Measurements from ENCODE around the gene SLC26A8. TPM values are rescaled to one million over a fixed set of nuclear protein-coding genes. Genes with fewer than 3 reads are reported as not detected.
"Not testable (repeated sequence)": the region's sequence is repeated elsewhere in the genome, so short reads cannot be mapped to it uniquely, and the experiment has no call there.

Gene SLC26A8
- total RNA-seq, 2 donors from 2014 or later: 0.24 to 0.42 TPM

DNA sequence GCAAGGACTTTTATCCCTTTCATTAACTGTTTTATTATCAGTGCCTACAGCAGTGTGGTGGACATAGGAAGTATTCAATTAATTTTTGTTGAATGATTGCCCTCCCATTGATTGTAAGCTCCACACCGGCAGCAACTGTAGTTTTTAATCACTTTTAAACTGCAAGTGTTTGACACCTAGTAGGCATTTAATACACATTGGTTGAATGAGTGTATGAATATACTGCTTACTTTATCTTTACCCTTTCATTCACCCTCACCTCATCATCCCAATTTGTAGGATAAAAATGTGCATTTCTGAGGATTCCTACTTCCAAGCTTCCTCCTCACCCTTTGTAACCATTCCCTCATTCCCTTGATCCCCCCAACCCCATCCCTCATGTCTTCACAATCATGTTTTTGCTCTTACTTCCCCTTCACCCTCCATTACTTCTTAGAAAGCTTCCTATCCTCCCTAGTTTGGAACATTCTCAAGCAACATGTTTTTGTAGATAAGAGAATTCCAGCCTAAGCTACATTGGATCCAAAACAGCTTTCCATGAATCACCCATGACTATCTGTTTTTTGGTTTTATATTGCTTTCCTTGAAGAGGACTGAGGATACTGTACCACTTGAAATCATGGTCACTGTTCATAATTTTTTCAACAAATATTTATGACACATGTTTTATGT is 955 bp upstream of the SLC26A8 start:
- DNase-seq (ENCODE audit: low spot score): no peak
- intact Hi-C loops (cut with DNase I): no loop called here

DNA sequence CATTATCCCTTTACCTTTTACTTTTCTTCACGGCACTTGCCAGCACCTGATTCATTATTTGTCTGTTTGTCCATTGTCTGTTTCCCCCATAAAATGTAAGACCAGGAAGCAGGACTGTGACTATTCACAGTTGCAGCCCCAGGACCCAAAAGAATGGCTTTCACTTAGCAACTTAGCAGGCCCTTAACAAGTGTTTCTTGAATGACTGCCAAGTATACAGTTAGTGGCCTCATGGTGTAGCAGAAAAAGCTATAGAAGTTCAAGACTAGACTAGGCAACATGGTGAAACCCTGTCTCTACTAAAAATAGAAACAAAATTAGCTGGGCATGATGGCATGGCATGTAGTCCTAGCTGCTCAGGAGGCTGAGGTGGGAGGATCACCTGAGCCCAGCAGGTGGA is 4.3 kb downstream of the SLC26A8 start:
- DNase-seq (ENCODE audit: low spot score): no peak
- intact Hi-C loops (cut with DNase I): no loop called here

DNA sequence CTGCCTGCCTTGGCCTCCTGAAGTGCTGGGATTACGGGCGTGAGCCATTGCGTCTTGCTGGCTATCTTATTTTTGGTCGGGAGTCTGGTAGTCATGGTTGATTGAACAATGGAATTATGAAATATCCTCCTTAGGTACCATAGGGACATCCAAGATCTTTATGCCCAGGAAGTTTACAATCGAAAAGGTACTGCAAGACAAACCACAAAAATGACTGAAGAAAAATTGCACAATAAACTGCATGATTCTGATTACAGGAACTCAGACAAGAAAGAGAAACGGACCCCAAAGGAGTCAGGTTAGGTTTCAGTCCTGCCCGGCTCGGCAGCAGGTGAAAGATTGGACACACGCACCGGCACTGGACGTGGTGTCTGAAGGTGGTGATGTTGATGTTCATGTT is 5.3 kb downstream of the SLC26A8 start:
- DNase-seq (ENCODE audit: low spot score): no peak
- intact Hi-C loops (cut with DNase I): no loop called here

DNA sequence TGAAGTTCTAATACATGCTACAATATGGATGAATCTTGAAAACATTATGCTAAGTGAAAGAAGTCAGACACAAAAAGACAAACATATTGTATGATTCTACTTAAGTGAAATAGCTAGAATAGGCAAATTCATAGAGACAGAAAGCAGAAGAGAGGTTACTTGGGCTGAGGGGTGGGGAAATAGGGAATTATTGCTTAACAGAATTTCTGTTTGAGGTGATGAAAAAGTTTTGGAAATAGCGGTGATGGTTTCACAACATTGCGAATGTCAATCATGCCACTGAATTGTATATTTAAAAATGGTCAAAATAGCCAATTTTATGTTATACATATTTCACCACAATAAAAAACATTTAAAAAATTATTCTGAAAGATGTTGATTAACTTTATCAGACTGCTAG is 6.1 kb downstream of the SLC26A8 start:
- DNase-seq (ENCODE audit: low spot score): no peak
- intact Hi-C loops (cut with DNase I): no loop called here

DNA sequence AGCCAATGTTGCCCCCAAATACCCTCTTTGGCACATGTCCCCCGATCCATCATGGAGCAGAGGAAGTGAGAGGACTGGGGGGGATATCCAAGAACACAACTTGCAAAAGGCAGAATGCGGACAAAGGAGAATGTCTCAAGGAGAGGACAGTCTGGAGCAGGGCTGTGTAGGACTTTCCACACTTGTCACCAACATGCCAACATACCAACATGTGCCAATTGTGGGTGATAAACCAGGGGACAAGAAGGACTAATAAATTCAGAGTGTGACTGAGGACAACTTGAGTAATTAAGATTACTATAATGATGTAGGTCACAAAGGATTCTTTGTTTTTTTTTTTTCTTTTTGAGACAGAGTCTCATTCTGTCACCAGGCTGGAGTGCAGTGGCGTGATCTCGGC is 8.8 kb downstream of the SLC26A8 start:
- no peak for DNase-seq (ENCODE audit: low spot score)
- intact Hi-C loops (cut with DNase I): no loop called here

DNA sequence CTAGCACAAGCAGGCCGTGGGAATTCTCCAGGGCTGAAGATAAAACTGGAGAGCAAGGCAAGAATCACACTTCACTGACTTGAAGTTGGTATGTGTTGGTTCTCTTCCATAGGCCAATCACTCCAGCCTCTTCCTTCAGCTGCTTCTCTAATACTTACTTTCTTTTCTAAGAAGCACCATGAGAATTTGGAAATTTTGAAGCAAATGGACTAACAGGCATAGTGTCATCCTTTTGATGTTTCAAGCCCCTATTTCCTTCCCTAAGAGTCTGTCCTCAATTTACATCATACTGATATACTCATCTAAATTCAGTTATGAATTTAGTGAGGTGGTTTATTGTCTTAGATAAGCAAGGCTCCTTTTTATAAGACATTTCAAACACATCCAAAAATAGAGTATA is 24.0 kb downstream of the SLC26A8 start:
- intact Hi-C loops (cut with DNase I): no loop called here

DNA sequence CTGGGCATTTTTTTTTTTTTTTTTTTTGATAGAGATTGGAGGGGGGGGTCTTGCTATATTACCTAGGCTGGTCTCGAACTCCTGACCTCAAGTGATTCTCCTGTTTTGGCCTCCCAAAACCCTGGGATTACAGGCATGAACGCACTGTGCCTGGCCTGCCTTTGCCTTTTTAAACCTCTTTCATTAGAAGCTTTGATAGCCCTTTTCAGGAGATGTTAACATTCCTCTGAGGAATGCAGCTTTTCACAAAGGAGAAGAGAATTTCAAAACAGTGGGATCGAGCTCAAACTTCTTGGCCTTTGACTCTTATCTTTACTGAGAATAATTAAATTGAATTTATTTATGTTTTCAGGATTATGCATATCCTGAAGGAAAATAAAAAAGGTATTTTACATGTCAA is 31.3 kb downstream of the SLC26A8 start:
- DNase-seq (ENCODE audit: low spot score): no peak

More for the DNA sequence above, 24.0 kb downstream of the SLC26A8 start:
- no peak for DNase-seq (ENCODE audit: low spot score)

DNA sequence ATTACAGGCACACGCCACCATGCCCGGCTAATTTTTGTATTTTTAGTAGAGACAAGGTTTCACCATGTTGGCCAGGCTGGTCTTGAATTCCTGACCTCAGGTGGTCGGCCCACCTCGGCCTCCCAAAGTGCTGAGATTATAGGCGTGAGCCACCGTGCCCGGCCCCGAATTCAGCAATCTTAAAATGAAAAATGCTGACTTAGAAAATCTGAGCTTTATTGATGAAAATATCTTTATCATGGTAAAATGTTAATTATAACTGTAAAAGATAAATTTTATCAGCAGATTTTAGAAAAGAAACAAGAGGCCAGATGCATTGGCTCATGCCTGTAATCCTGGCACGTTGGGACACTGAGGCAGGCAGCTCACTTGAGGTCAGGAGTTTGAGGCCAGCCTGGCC is 36.4 kb downstream of the SLC26A8 start:
- intact Hi-C loops (cut with DNase I); DNase-seq (ENCODE audit: low spot score): not testable (repeated sequence)

More for the DNA sequence above, 31.3 kb downstream of the SLC26A8 start:
- intact Hi-C loops (cut with DNase I): no loop called here

DNA sequence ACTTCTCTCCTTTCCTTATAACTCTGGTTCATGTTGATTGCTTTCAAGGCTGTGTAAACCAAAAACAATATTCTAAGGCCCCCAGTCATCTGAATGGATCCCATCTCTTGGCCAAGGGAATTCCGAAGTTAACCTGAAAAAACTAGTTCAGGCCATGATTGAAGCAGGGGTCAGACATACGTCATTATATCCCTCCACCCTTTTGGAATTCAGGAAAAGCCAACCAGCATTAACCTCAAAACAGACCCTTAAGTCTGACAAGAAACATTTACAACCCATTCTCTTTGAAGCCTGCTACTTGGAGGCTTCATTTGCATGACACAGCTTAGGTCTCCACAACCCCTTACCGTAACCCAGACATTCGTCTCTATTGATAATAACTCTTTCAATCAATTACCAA is 39.7 kb downstream of the SLC26A8 start:
- DNase-seq (ENCODE audit: low spot score): no peak
- intact Hi-C loops (cut with DNase I): no loop called here

DNA sequence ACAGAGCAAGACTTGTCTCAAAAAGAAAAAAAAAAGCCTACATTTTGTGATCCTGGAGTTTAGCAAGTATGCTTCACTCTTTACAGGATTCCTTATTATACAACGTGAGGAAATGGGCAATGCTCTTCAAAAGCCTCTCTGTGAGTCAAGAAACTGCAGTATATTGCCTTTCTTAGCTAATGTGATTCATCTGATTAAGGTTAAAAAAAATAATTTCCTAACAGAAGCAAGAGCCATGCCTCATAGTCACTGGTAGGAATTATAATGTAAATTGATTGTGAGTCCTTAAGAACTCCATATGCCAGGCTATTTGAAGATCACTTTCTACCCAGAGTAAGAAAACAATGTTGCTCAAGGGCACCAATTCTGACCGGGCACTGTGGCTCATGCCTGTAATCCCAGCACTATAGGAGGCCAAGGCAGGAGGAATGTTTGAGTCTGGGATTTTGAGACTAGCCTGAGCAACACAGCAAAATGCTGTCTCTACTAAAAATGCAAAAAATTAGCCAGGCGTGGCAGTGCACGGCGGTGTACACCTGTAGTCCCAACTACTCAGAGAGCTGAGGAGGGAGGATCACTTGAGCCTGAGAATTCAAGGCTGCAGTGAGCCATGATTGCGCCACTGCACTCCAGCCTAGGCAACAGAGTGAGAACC is 43.3 kb downstream of the SLC26A8 start:
- no peak for DNase-seq (ENCODE audit: low spot score)
- intact Hi-C loops (cut with DNase I): no loop called here

DNA sequence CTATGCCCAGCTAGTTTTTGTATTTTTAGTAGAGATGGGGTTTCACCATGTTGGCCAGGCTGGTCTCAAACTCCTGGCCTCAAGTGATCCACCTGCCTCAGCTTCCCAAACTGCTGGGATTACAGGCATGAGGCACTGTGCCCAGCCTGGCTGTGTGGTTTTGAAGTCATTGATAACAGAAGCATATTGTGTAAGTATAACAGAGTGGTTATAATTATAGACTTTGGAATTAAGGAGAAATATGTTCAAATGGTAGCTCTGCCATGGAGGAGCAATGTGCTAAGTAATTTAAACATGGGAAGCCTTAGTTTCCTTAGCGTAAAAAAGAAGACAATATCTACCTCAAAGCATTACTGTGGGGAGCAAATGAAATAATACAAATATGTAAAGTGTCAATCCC is 44.3 kb downstream of the SLC26A8 start:
- intact Hi-C loops (cut with DNase I); DNase-seq (ENCODE audit: low spot score): not testable (repeated sequence)

DNA sequence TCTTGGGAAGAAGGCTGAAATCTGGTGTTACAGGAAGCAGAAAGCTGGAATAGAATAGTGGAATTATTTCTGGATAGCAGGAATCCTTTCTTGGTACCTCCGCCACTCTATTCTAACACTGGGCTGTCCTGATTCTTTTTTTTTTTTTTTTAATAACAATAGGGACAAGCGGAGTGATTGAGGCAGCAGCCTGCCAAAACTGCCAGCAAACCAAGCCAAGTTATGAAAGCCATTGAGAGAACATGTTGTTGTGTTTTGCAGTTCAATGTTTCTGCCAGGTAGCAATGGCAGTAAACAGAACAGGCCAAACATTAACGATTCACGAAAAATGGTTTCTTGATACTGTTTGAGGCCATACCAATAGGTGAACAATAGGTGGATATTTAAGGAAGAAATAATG is 47.1 kb downstream of the SLC26A8 start:
- intact Hi-C loops (cut with DNase I): no loop called here
- no peak for DNase-seq (ENCODE audit: low spot score)

DNA sequence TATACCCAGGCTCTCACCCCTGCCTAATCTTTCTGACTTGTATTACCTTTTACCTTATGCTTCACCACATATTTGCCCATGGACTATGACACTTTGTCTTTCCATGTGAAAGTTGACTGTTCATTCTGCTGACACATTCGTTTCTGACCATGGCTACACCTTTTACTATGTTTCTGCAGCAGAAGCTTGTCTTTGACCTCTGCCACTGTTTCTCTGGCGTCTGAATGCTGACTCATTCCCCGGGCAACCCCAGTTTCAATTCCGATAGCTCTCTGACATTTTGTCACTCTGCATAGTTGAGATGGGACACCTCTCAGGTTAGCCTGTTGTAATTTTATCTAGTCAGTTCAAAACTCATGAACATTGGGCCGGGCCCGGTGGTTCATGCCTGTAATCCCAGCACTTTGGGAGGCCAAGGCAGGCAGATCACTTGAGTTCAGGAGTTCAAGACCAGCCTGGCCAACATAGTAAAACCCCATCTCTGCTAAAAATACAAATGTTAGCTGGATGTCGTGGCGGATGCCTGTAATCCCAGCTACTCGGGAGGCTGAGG is 50.7 kb downstream of the SLC26A8 start:
- intact Hi-C loops (cut with DNase I): no loop called here

DNA sequence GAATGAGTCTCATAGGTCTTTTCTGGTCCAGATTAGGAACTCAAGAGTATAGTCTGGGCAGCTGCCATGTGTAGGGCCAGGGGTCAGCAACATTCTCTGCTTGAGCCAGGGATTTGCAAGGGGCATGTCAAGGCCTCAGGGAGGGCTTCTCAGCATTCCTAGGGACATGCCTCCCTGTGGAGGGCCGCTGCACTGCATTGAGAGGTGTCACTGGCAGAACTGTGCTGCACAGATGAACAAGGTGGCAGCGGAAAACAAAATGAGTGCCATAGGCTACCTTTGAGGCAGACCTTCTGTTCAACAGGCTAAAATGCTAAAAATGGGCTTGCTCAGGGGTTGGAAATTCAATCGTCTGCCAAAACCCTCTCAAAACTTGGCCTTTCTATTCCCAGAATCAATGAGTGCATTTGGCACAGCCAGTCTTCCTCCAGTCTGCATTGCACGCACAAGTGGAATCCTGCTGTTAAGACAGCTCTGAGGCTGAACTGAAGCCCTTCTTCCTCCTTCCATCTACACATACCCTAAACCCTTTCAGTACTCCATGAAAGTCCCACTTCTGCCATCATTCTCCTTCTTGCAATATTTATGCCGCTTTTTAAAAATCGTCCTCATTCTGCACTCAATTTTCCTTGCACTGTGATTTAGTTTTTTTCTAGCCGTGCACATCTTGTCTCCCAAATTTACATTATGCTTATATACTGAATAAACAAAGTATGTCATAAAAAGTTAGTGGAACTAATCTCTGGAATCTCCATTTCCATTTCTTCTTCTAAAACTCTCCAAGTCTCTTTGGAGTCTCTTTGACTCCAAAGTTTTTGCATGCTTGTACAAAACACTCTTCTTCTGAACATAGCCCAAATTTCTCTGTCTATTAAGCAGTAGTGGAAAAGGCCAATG is 51.7 kb downstream of the SLC26A8 start:
- no peak for DNase-seq (ENCODE audit: low spot score)
- intact Hi-C loops (cut with DNase I): no loop called here

More for the DNA sequence above, 50.7 kb downstream of the SLC26A8 start:
- DNase-seq (ENCODE audit: low spot score): no peak

DNA sequence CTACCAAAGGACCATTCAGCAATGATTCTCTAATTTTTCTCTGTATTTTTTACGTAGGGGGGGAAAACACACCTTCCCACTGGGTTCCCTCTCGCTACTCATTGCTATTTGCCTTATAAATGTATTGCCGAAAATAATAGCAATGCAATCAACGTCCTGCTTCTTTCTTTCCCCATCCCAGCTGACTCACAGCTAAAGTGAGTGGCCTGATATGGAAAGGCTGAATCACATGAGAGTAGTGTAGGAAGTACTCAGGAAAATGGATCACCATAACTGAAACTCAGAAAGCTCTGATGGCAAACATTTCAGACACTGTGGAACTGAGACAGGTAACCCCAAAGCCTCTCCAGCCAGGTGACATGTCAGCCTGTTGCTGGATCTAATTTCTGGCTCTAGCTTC is 54.3 kb downstream of the SLC26A8 start:
- DNase-seq (ENCODE audit: low spot score): no peak
- intact Hi-C loops (cut with DNase I): no loop called here

DNA sequence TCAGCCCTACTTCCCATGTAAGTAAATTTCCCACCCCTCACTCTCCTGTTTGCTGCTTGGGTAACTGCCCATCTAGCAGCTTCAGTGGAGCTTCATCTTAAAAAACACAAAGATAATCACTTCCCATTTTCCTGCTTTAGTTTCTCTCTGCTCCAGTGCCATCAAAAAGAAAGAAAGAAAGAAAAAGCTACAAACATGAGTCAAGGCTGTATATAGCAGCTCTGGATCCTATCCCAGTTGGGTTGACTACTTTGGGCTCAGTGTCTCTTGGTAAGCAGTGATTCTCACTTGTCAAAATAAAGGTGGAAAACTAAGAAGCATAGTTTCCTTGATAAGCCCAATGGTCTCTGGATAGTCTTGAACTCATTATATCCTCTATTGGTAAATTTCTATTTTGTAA is 54.8 kb downstream of the SLC26A8 start:
- intact Hi-C loops (cut with DNase I): no loop called here
- no peak for DNase-seq (ENCODE audit: low spot score)

DNA sequence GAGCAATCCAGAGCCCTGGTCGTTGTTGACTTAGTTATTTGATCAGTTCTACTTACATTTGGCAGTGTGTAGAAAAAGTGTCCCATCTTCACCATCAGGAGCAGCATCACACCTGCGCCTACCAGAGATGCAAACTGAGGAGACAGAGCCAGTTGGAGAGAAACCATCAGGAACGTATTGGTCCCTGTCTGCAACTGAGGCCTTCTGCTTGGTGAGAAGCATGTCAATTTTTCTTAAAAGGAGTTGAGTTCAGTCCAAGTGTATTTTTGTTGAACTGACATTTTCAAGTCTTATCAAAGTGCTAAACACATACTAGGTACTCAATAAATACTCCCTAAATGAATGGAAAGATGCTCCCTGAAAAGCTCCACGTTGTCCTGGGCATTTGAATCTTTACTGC is 55.6 kb downstream of the SLC26A8 start:
- no peak for DNase-seq (ENCODE audit: low spot score)
- intact Hi-C loops (cut with DNase I): no loop called here

DNA sequence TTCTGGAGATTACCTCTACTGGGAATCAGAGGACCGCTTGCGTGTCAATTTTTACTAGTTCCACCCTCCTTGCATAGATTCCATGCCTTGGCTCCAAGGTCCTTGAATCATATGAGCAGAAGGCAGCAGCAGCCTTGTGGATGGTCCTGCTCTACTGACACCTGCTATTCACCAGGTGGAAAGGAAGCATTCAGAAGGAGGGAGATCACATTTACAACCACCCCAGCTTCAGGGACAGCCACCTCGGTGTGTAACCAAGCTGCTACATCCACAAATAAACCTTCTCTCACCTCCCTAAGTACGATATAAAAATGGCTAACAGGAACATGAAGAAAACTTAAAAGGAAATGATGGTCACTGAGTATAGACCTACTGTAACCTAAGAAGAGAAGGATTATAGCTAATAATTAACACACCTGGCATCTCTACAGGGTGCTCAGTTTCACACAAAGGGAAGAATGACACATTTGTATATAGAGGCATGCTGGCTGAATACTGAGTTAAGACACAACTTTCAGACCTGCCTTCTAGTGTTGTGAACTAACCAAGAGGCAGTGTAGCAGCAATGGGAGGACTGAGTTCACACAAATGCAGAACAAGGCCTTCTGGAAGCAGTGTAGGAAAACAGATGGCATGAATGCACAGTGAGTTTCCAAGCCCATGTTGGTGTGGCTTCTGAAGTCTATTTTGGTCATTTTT is 57.2 kb downstream of the SLC26A8 start:
- intact Hi-C loops (cut with DNase I): no loop called here
- no peak for DNase-seq (ENCODE audit: low spot score)

DNA sequence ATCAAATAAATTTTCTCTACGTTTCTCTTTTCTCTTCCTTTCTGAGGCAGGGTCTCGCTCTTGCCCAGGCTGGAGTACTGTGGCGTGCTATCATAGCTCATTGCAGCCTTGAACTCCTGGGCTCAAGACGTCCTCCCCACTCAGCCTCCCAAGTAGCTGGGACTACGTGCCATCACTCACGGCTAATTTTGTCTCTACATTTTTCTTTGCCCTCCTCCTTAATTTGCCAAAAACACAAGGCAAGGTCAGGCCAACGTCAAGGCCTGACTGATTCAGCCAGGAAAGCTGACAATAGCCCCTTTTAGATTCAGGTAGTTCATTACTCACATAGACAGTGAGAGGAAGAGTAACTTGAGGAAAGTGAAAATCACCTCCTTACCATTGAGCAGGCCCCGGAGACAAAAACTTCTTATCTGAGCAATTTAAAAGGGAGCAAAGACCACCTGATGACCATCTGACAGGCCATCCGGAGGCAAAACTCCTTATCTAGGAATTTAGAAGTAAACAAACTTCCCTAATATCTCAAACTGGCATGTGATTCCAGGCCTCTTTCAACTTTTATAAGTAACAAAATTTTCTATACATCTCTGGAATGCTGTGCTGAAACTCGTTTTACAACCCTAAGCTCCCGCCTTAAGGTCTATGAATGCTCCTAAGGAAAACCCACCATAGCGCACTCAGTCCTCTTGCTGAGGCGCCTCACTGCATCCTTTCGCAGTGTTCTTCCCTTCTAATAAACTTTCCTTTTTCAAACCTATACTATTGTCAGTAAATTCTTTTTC is 61.5 kb downstream of the SLC26A8 start:
- intact Hi-C loops (cut with DNase I): no loop called here
- DNase-seq (ENCODE audit: low spot score): no peak

All from posterior vena cava (tissue), 2 donors.